A549 (cell line): ENCODE results near the gene PLEKHA7. TPM values are rescaled to one million over a fixed set of nuclear protein-coding genes. Genes with fewer than 3 reads are reported as not detected.

ENCODE experiments used
- ATAC-seq, 2 experiments: fragments of 200-7000 bp in 1 of 2; fragments of >200 bp in 1 of 2; cut with Nextera tagmentation in 1 of 2; cut with Tn5 transposase in 1 of 2; 3 replicates each; pipeline versions ENCODE4 v1.8.0 to v1.9.1; 2018 to 2020; ENCODE audit warnings: mild to moderate bottlenecking in 1 of 2, moderate library complexity in 1 of 2
- CTCF ChIA-PET: fragments of 300-600 bp; sonication (Branson Sonifier 250); formaldehyde crosslinking; extraction: SDS; loops from one replicate; lab custom pipeline; 2021; ENCODE audit warnings: antibody characterized with exemption, inconsistent platforms; lab: Yijun Ruan, JAX
- POLR2A ChIA-PET: fragments of 350-600 bp; formaldehyde crosslinking; extraction: SDS; loops from one replicate; lab custom pipeline; 2021; ENCODE audit warnings: antibody characterized with exemption, inconsistent platforms; lab: Yijun Ruan, JAX
- DNase-seq, 2 experiments: peaks; one replicate each; pipeline versions ENCODE4 v3.0.0 to v3.0.0-alpha.2; 2011 to 2016; ENCODE audit warnings: low read depth in 1 of 2, low spot score in 1 of 2
- FAIRE-seq: peaks from 2 replicates; lab custom pipeline; 2011; peaks lifted over from hg19 to GRCh38; lab: Jason Lieb, UNC
- H3K27ac ChIP-seq, 2 experiments: fragments of >200 bp; sonication (Bioruptor Twin); formaldehyde crosslinking; 3 replicates each; pipeline ENCODE4 v1.5.1; 2016 to 2017
- H3K4me1 ChIP-seq: fragments of >200 bp; sonication (Bioruptor Twin); formaldehyde crosslinking; 3 replicates; pipeline ENCODE4 v1.6.1; 2016
- H3K4me2 ChIP-seq: fragments of >200 bp; sonication (Bioruptor Twin); formaldehyde crosslinking; 3 replicates; pipeline ENCODE4 v1.6.1; 2016
- H3K4me3 ChIP-seq: fragments of >200 bp; sonication (Bioruptor Twin); formaldehyde crosslinking; 3 replicates; pipeline ENCODE4 v1.5.1; 2016
- H3K9me3 ChIP-seq: fragments of >200 bp; sonication (Bioruptor Twin); formaldehyde crosslinking; 3 replicates; pipeline ENCODE4 v1.6.1; 2016
- BHLHE40 ChIP-seq: IDR thresholded peaks from 2 replicates; pipeline ENCODE4 v1.6.1; 2012; ENCODE audit warnings: low read depth, low read length, inconsistent platforms
- CBX2 ChIP-seq: fragments of 200-600 bp; sonication (generic); IDR thresholded peaks from 2 replicates; pipeline ENCODE4 v1.6.1; 2016; ENCODE audit warnings: low read depth, mild to moderate bottlenecking, borderline replicate concordance
- CHD2 ChIP-seq: fragments of 150-350 bp; IDR thresholded peaks from 2 replicates; pipeline ENCODE4 v1.6.1; 2014; ENCODE audit warnings: low read length; ENCODE audit not compliant: partially characterized antibody
- CHD4 ChIP-seq: fragments of 200-600 bp; sonication (generic); IDR thresholded peaks from 2 replicates; pipeline ENCODE4 v1.6.1; 2016; ENCODE audit warnings: antibody characterized with exemption, mild to moderate bottlenecking, borderline replicate concordance
- EHMT2 ChIP-seq: fragments of 200-600 bp; sonication (generic); IDR thresholded peaks from 2 replicates; pipeline ENCODE4 v1.6.1; 2016; ENCODE audit warnings: antibody characterized with exemption, low read depth, mild to moderate bottlenecking, moderate library complexity
- EP300 ChIP-seq, 2 experiments: fragments of >200 bp; sonication (Bioruptor Twin); formaldehyde crosslinking; IDR thresholded peaks; 2 replicates in 1 of 2; 3 replicates in 1 of 2; pipeline ENCODE4 v1.6.1; 2016 to 2017
- ESRRA ChIP-seq: fragments of 150-350 bp; IDR thresholded peaks from 2 replicates; pipeline ENCODE4 v1.6.1; 2014; ENCODE audit warnings: mild to moderate bottlenecking, low read length, borderline replicate concordance
- FOSL2 ChIP-seq, 2 experiments: fragments of 450-650 bp in 1 of 2; fragments of >200 bp in 1 of 2; sonication (Bioruptor Twin) in 1 of 2; formaldehyde crosslinking; IDR thresholded peaks; 2 replicates each; pipeline versions ENCODE4 v1.5.0 to v1.6.1; 2016 to 2020; ENCODE audit warnings: mild to moderate bottlenecking in 1 of 2, moderate library complexity in 1 of 2
- HDAC2 ChIP-seq: fragments of 200-600 bp; sonication (generic); IDR thresholded peaks from 2 replicates; pipeline ENCODE4 v1.6.1; 2016
- HOXB13 ChIP-seq: fragments of 250-450 bp; sonication (Bioruptor Pico); IDR thresholded peaks from 2 replicates; pipeline ENCODE4 v1.5.0; 2020; ENCODE audit warnings: low read depth, mild to moderate bottlenecking, moderate library complexity
- HOXB5 ChIP-seq: fragments of 250-450 bp; sonication (Bioruptor Pico); IDR thresholded peaks from 2 replicates; pipeline ENCODE4 v1.5.0; 2020; ENCODE audit warnings: mild to moderate bottlenecking, moderate library complexity
- JUN ChIP-seq, 2 experiments: fragments of >200 bp; sonication (Bioruptor Twin); formaldehyde crosslinking; IDR thresholded peaks; 2 replicates in 1 of 2; 3 replicates in 1 of 2; pipeline ENCODE4 v1.6.1; 2016 to 2017
- JUNB ChIP-seq: fragments of >200 bp; sonication (Bioruptor Twin); formaldehyde crosslinking; IDR thresholded peaks from 2 replicates; pipeline ENCODE4 v1.6.1; 2016
- KDM5A ChIP-seq: fragments of 200-600 bp; sonication (generic); IDR thresholded peaks from 2 replicates; pipeline ENCODE4 v1.6.1; 2016; ENCODE audit warnings: antibody characterized with exemption, mild to moderate bottlenecking
- MAZ ChIP-seq: fragments of 150-350 bp; IDR thresholded peaks from 2 replicates; pipeline ENCODE4 v1.6.1; 2014; ENCODE audit warnings: antibody characterized with exemption, low read depth, low read length, borderline replicate concordance
- NPAS2 ChIP-seq: fragments of 250-450 bp; sonication (Bioruptor Pico); IDR thresholded peaks from 2 replicates; pipeline ENCODE4 v1.8.0; 2022; ENCODE audit warnings: mild to moderate bottlenecking, moderate library complexity, borderline replicate concordance
- NR3C1 ChIP-seq: fragments of >200 bp; sonication (Bioruptor Twin); formaldehyde crosslinking; IDR thresholded peaks from 3 replicates; pipeline ENCODE4 v1.6.1; 2017
- PHF8 ChIP-seq: fragments of 200-600 bp; sonication (generic); IDR thresholded peaks from 2 replicates; pipeline ENCODE4 v1.6.1; 2016; ENCODE audit warnings: low read depth, mild to moderate bottlenecking, antibody characterized with exemption, moderate library complexity, borderline replicate concordance
- RCOR1 ChIP-seq: fragments of 150-350 bp; IDR thresholded peaks from 2 replicates; pipeline ENCODE4 v1.6.1; 2014; ENCODE audit warnings: antibody characterized with exemption, low read length, low read depth
- RFX5 ChIP-seq: fragments of 450-650 bp; IDR thresholded peaks from 2 replicates; pipeline ENCODE4 v1.7.1; 2014; ENCODE audit warnings: antibody characterized with exemption, mild to moderate bottlenecking, moderate library complexity
- SMC3 ChIP-seq: fragments of >200 bp; sonication (Bioruptor Twin); formaldehyde crosslinking; IDR thresholded peaks from 3 replicates; pipeline ENCODE4 v1.6.1; 2018; ENCODE audit warnings: inconsistent platforms
- ZC3H11A ChIP-seq: fragments of 450-650 bp; IDR thresholded peaks from 2 replicates; pipeline ENCODE4 v1.6.1; 2014; ENCODE audit warnings: antibody characterized with exemption, mild to moderate bottlenecking
- WGBS: methylation state at CpG from one replicate; pipeline ENCODE4 v1.1.6; 2017; ENCODE audit errors: missing lambda C conversion rate; 5-methylcytosine and 5-hydroxymethylcytosine counted together
- polyA plus RNA-seq, 4 experiments: library from polyadenylated mRNA; depleted of rRNA in 3 of 4; stranded (reverse); fragments of >200 nt; fragmentation: RNase III in 1 of 4; extraction: RNeasy Plus Mini Kit Qiagen cat#74134 plus additional on column Dnase treatment in 1 of 4; gene quantifications; 2 replicates in 3 of 4; 3 replicates in 1 of 4; pipeline ENCODE4 v1.2.3, GENCODE V29; 2011 to 2017
- TF ChIP-seq, protein P1 (sequence below): fragments of 150-350 bp; IDR thresholded peaks from 2 replicates; pipeline ENCODE4 v1.6.1; 2014; ENCODE audit warnings: low read depth, mild to moderate bottlenecking, low read length
- TF ChIP-seq, protein P2 (sequence below): fragments of >200 bp; sonication (Bioruptor Twin); formaldehyde crosslinking; IDR thresholded peaks from 3 replicates; pipeline ENCODE4 v1.6.1; 2016
- TF ChIP-seq, protein P3 (sequence below): IDR thresholded peaks from 2 replicates; pipeline ENCODE4 v1.6.1; 2012; ENCODE audit warnings: low read depth, borderline replicate concordance
- TF ChIP-seq, protein P4 (sequence below): IDR thresholded peaks from 2 replicates; pipeline ENCODE4 v1.6.1; 2012
- TF ChIP-seq, protein P5 (sequence below): fragments of 250-450 bp; sonication (Bioruptor Pico); IDR thresholded peaks from 2 replicates; pipeline ENCODE4 v1.5.0; 2020; ENCODE audit warnings: low read depth, mild to moderate bottlenecking, moderate library complexity
- TF ChIP-seq, protein P6 (sequence below): IDR thresholded peaks from 2 replicates; pipeline ENCODE4 v1.6.1; 2012
- TF ChIP-seq, protein P7 (sequence below): fragments of >200 bp; sonication (Bioruptor Twin); formaldehyde crosslinking; IDR thresholded peaks from 3 replicates; pipeline ENCODE4 v1.5.1; 2016

The PLEKHA7 gene
- polyA plus RNA-seq, 2 of the 4 experiments (the other 2 are of a cell fraction), result 8.7 to 13.8 TPM

DNA sequence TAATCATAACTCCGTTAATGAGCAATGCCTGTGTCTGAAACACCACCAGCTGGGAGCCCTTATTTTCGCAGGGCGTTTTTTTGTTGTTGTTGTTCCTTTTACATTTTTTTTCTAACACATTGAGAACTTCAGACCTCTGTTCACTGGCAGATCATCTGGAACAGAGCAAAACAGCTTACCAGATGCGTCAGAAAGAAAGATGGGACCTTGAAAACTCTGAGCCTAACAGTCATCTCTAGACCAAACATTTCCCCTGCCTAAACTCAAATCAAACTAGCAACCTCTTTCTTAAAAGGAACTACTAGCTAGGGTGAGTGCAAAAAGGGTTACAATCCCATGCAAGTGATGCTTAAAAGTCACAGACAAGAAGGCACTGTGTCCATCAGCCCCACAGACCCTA is 93.2 kb downstream of the PLEKHA7 start:
- FAIRE-seq (no peak), DNase-seq (no peak), ATAC-seq (no peak)
- Histone ChIP-seq H3K4me2 (no peak overlapping the region), H3K4me1 (peaks cover 16% of the 10 kb centered on the region), H3K9me3 (no peaks in the 10 kb centered on the region), H3K27ac (no peak overlapping the region), H3K4me3 (no peak overlapping the region)
- ChIA-PET CTCF (interaction anchor here (0.8 to 3.1 kb wide), 2 partner anchors 9 to 16 kb away, joined by 5 to 14 read pairs; no protein-coding TSS in a partner anchor), POLR2A (no interaction called here)
- no peak for TF ChIP-seq PHF8
- TF ChIP-seq CHD4, result no peak
- TF ChIP-seq, protein P1, sequence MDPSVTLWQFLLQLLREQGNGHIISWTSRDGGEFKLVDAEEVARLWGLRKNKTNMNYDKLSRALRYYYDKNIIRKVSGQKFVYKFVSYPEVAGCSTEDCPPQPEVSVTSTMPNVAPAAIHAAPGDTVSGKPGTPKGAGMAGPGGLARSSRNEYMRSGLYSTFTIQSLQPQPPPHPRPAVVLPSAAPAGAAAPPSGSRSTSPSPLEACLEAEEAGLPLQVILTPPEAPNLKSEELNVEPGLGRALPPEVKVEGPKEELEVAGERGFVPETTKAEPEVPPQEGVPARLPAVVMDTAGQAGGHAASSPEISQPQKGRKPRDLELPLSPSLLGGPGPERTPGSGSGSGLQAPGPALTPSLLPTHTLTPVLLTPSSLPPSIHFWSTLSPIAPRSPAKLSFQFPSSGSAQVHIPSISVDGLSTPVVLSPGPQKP, result no peak
- TF ChIP-seq HOXB13 (CRISPR knock-in tag), result no peak
- TF ChIP-seq, protein P2, sequence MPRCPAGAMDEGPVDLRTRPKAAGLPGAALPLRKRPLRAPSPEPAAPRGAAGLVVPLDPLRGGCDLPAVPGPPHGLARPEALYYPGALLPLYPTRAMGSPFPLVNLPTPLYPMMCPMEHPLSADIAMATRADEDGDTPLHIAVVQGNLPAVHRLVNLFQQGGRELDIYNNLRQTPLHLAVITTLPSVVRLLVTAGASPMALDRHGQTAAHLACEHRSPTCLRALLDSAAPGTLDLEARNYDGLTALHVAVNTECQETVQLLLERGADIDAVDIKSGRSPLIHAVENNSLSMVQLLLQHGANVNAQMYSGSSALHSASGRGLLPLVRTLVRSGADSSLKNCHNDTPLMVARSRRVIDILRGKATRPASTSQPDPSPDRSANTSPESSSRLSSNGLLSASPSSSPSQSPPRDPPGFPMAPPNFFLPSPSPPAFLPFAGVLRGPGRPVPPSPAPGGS, result no peak
- TF ChIP-seq MAZ, result no peak
- no peak for TF ChIP-seq ESRRA
- TF ChIP-seq EHMT2, result no peak
- TF ChIP-seq, protein P3, sequence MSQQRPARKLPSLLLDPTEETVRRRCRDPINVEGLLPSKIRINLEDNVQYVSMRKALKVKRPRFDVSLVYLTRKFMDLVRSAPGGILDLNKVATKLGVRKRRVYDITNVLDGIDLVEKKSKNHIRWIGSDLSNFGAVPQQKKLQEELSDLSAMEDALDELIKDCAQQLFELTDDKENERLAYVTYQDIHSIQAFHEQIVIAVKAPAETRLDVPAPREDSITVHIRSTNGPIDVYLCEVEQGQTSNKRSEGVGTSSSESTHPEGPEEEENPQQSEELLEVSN, result no peak
- no peak for TF ChIP-seq EP300 (IDR thresholded peaks at IDR 0.05)
- TF ChIP-seq RFX5, result no peak
- TF ChIP-seq KDM5A, result no peak
- no peak for TF ChIP-seq HOXB5
- no peak for TF ChIP-seq JUNB
- TF ChIP-seq, protein P4, sequence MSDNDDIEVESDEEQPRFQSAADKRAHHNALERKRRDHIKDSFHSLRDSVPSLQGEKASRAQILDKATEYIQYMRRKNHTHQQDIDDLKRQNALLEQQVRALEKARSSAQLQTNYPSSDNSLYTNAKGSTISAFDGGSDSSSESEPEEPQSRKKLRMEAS, result no peak
- TF ChIP-seq, protein P5, sequence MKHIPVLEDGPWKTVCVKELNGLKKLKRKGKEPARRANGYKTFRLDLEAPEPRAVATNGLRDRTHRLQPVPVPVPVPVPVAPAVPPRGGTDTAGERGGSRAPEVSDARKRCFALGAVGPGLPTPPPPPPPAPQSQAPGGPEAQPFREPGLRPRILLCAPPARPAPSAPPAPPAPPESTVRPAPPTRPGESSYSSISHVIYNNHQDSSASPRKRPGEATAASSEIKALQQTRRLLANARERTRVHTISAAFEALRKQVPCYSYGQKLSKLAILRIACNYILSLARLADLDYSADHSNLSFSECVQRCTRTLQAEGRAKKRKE, result no peak
- WGBS, result 91% methylated on average over 4 of the region's 4 CpGs

DNA sequence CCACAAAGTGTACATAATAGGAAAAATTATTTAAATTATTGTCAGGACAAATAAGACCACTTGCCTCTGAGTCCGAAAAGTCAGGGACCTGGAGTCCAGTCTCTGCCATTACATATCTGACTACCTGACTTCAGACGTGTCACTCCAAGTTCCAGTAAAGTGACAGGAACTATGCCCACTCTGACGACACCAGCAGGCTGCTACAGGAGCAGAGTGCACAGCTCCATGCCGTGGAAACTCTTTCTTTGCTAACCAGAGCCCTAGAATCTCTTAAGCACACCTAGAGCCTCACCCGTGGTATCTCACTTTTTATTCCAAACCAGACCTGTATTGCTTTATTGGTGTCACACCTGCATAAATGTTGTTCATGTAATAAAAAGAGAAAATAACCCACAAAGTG is 93.7 kb downstream of the PLEKHA7 start:
- ATAC-seq (no peak), DNase-seq (no peak), FAIRE-seq (no peak)
- POLR2A ChIA-PET, result no interaction called here
- WGBS, result 80% methylated on average over 5 of the region's 5 CpGs
- CTCF ChIA-PET, result interaction anchor here (3.1 kb wide), 1 partner anchor 9 kb away, joined by 14 read pairs; no protein-coding TSS in a partner anchor
- H3K27ac ChIP-seq, result no peak overlapping the region
- no peak overlapping the region for H3K4me2 ChIP-seq
- no peaks in the 10 kb centered on the region for H3K9me3 ChIP-seq
- no peak overlapping the region for H3K4me3 ChIP-seq
- peaks cover 13% of the 10 kb centered on the region for H3K4me1 ChIP-seq
- no peak for TF ChIP-seq EP300 (IDR thresholded peaks at IDR 0.05)
- TF ChIP-seq, protein P2, result no peak
- no peak for TF ChIP-seq ZC3H11A
- no peak for TF ChIP-seq NR3C1
- TF ChIP-seq, protein P6, sequence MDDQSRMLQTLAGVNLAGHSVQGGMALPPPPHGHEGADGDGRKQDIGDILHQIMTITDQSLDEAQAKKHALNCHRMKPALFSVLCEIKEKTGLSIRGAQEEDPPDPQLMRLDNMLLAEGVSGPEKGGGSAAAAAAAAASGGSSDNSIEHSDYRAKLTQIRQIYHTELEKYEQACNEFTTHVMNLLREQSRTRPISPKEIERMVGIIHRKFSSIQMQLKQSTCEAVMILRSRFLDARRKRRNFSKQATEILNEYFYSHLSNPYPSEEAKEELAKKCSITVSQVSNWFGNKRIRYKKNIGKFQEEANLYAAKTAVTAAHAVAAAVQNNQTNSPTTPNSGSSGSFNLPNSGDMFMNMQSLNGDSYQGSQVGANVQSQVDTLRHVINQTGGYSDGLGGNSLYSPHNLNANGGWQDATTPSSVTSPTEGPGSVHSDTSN, result no peak
- no peak for TF ChIP-seq FOSL2 (IDR thresholded peaks at IDR 0.05)
- TF ChIP-seq FOSL2 (CRISPR knock-in tag; IDR thresholded peaks at IDR 0.05), result no peak
- TF ChIP-seq CHD2, result no peak
- TF ChIP-seq, protein P3, result no peak
- no peak for TF ChIP-seq NPAS2
- no peak for TF ChIP-seq JUNB
- no peak for TF ChIP-seq SMC3
- no peak for TF ChIP-seq ESRRA
- no peak for TF ChIP-seq CBX2
- TF ChIP-seq, protein P7, sequence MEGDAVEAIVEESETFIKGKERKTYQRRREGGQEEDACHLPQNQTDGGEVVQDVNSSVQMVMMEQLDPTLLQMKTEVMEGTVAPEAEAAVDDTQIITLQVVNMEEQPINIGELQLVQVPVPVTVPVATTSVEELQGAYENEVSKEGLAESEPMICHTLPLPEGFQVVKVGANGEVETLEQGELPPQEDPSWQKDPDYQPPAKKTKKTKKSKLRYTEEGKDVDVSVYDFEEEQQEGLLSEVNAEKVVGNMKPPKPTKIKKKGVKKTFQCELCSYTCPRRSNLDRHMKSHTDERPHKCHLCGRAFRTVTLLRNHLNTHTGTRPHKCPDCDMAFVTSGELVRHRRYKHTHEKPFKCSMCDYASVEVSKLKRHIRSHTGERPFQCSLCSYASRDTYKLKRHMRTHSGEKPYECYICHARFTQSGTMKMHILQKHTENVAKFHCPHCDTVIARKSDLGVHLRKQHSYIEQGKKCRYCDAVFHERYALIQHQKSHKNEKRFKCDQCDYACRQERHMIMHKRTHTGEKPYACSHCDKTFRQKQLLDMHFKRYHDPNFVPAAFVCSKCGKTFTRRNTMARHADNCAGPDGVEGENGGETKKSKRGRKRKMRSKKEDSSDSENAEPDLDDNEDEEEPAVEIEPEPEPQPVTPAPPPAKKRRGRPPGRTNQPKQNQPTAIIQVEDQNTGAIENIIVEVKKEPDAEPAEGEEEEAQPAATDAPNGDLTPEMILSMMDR, result no peak
- TF ChIP-seq HDAC2, result no peak
- TF ChIP-seq RCOR1, result no peak
- no peak for TF ChIP-seq BHLHE40
- TF ChIP-seq JUN (IDR thresholded peaks at IDR 0.05), result no peak
